HepG2 (cell line): ENCODE results near the gene NRP1. TPM values are rescaled to one million over a fixed set of nuclear protein-coding genes. Genes with fewer than 3 reads are reported as not detected.
A peak's percentile ranks its signal among the peaks of the same experiment; 100 is the strongest.

Experiments used
- CHD2 ChIP-seq: IDR thresholded peaks from 2 replicates; pipeline ENCODE4 v1.6.1; 2011; ENCODE audit warnings: low read depth, low read length, improper control_type of control experiment
- ETV6 ChIP-seq: sonication (generic); formaldehyde crosslinking; conservative IDR thresholded peaks from 2 replicates; pipeline ENCODE4 v1.4.0; 2020; ENCODE audit warnings: missing genetic modification reagents
- FOXK1 ChIP-seq: sonication (generic); formaldehyde crosslinking; IDR thresholded peaks from 2 replicates; pipeline ENCODE4 v1.4.0; 2020; ENCODE audit warnings: low read depth, missing genetic modification reagents, borderline replicate concordance
- HNF1A ChIP-seq, 2 experiments: sonication (generic) in 1 of 2; formaldehyde crosslinking in 1 of 2; IDR thresholded peaks; 2 replicates each; pipeline versions ENCODE4 v1.4.0 to v1.6.1; 2016 to 2020; ENCODE audit warnings: borderline replicate concordance in 1 of 2, low read depth in 1 of 2, mild to moderate bottlenecking in 1 of 2, missing genetic modification reagents in 1 of 2
- MYC ChIP-seq: sonication (generic); formaldehyde crosslinking; IDR thresholded peaks from 2 replicates; pipeline ENCODE4 v1.9.0; 2021; ENCODE audit warnings: missing genetic modification reagents, borderline replicate concordance
- NFE2L1 ChIP-seq: sonication (generic); formaldehyde crosslinking; IDR thresholded peaks from 2 replicates; pipeline ENCODE4 v1.4.0; 2020; ENCODE audit warnings: missing genetic modification reagents, mild to moderate bottlenecking, borderline replicate concordance
- PBX3 ChIP-seq: sonication (generic); formaldehyde crosslinking; IDR thresholded peaks from 2 replicates; pipeline ENCODE4 v1.8.1; 2023; ENCODE audit warnings: missing genetic modification reagents, inconsistent platforms, borderline replicate concordance
- SKIL ChIP-seq: sonication (generic); formaldehyde crosslinking; IDR thresholded peaks from 2 replicates; pipeline ENCODE4 v1.8.0; 2022; ENCODE audit warnings: missing genetic modification reagents, mild to moderate bottlenecking, moderate library complexity, borderline replicate concordance
- STAG1 ChIP-seq: sonication (generic); formaldehyde crosslinking; IDR thresholded peaks from 2 replicates; pipeline ENCODE4 v1.4.0; 2020; ENCODE audit warnings: missing genetic modification reagents
- TFDP1 ChIP-seq: IDR thresholded peaks from 2 replicates; pipeline ENCODE4 v1.6.1; 2016; ENCODE audit warnings: missing compliant biosample characterization, missing genetic modification reagents, borderline replicate concordance
- ZFYVE20 ChIP-seq: sonication (generic); formaldehyde crosslinking; IDR thresholded peaks from 2 replicates; pipeline ENCODE4 v1.8.0; 2023; ENCODE audit warnings: low read depth, mild to moderate bottlenecking, moderate library complexity, missing genetic modification reagents, borderline replicate concordance
- ZNF101 ChIP-seq: sonication (generic); formaldehyde crosslinking; IDR thresholded peaks from 2 replicates; pipeline ENCODE4 v1.4.0; 2020; ENCODE audit warnings: mild to moderate bottlenecking, low read depth, missing genetic modification reagents, borderline replicate concordance
- ZNF280D ChIP-seq: sonication (generic); formaldehyde crosslinking; IDR thresholded peaks from 2 replicates; pipeline ENCODE4 v1.5.1; 2020; ENCODE audit warnings: mild to moderate bottlenecking, missing genetic modification reagents
- ZNF75D ChIP-seq: sonication (generic); formaldehyde crosslinking; IDR thresholded peaks from 2 replicates; pipeline ENCODE4 v1.8.1; 2023; ENCODE audit warnings: missing genetic modification reagents, mild to moderate bottlenecking, borderline replicate concordance
- polyA plus RNA-seq, 8 experiments: library from polyadenylated mRNA; depleted of rRNA in 3 of 8; stranded (reverse) in 7 of 8; unstranded in 1 of 8; fragments of >200 nt; fragmentation: Illumina TruSeq in 4 of 8; extraction: Trizol in 4 of 8; gene quantifications; 2 replicates each; pipeline versions ENCODE4 v1.2.1 to v1.2.3, GENCODE V29; 2011 to 2016; ENCODE audit warnings: low read depth in 4 of 8, missing spikeins in 1 of 8, mixed read lengths in 1 of 8; ENCODE audit not compliant: insufficient read depth in 1 of 8
- total RNA-seq, 5 experiments: library from RNA; depleted of rRNA; stranded (reverse); fragments of >200 nt; fragmentation: Illumina TruSeq; extraction: Trizol; gene quantifications; 2 replicates each; pipeline ENCODE4 v1.2.3, GENCODE V29; 2016; ENCODE audit warnings: low read depth in 1 of 5

Gene NRP1
- total and polyA plus RNA-seq, 2 of the 13 experiments (the other 11 are each of a cell fraction or from before 2014, with no cell fraction given), result 5.3 to 5.8 TPM

- TF ChIP-seq ZNF280D (CRISPR knock-in tag), result no peak
- no peak for TF ChIP-seq PBX3 (CRISPR knock-in tag)
- peak; percentile 69 for TF ChIP-seq SKIL (CRISPR knock-in tag)
- no peak for TF ChIP-seq ZFYVE20 (CRISPR knock-in tag)
- TF ChIP-seq MYC (CRISPR knock-in tag), result peak; percentile 58; the same call in 1 of the 2 replicates
- TF ChIP-seq CHD2, result 0 out of 2 replicates have a peak, but pooled peaks have one; percentile 9
- 0 out of 2 replicates have a peak, but pooled peaks have one; percentile 27 for TF ChIP-seq ETV6 (CRISPR knock-in tag)
- no peak for TF ChIP-seq ZNF75D
- TF ChIP-seq FOXK1, result no peak
- TF ChIP-seq STAG1 (CRISPR knock-in tag), result peak; percentile 71
- TF ChIP-seq NFE2L1 (CRISPR knock-in tag), result no peak
- peak; percentile 58; the same call in 1 of the 2 replicates for TF ChIP-seq TFDP1 (CRISPR knock-in tag)
- TF ChIP-seq ZNF101 (CRISPR knock-in tag), result no peak
- TF ChIP-seq HNF1A (IDR thresholded peaks at IDR 0.05; ENCODE audit: low read depth), result no peak
- TF ChIP-seq HNF1A (CRISPR knock-in tag; IDR thresholded peaks at IDR 0.05; ENCODE audit: borderline replicate concordance), result 0 out of 2 replicates have a peak, but pooled peaks have one; percentile 16
Observed at GRCh38 chr10:33334805-33335550, 511 bp upstream of the NRP1 start (continued).
